ENCODE data around the gene HOXA5.

- TF ChIP-seq PATZ1 (tag by site-specific recombination; IDR thresholded peaks at IDR 0.05) = no peak
- TF ChIP-seq CTCF (tag by site-specific recombination; IDR thresholded peaks at IDR 0.05) = no peak
- no peak for TF ChIP-seq ZSCAN23 (tag by site-specific recombination; IDR thresholded peaks at IDR 0.05)
These were observed 38.4 kb upstream of the HOXA5 start for GRCh38 chr7:27181795-27182275.
